Cortex of kidney (tissue), 1 donor: ENCODE data around the gene BEAN1.
"Not testable (repeated sequence)": the region's sequence is repeated elsewhere in the genome, so short reads cannot be mapped to it uniquely, and the experiment has no call there.

Experiments
- DNase-seq: peaks from one replicate; lab custom pipeline; 2025; lab: John Stamatoyannopoulos, UW

BEAN1 gene

GRCh38 chr16:66508914-66509496 lies 81.9 kb downstream of the BEAN1 start:
- no peak for DNase-seq

GRCh38 chr16:66509576-66509975 lies 82.5 kb downstream of the BEAN1 start:
- DNase-seq, result no peak

GRCh38 chr16:66510298-66510697 lies 83.2 kb downstream of the BEAN1 start:
- DNase-seq, result no peak

GRCh38 chr16:66510711-66511601 lies 83.9 kb downstream of the BEAN1 start:
- DNase-seq, result no peak

GRCh38 chr16:66511602-66512271 lies 84.6 kb downstream of the BEAN1 start:
- DNase-seq, result no peak

- no peak for DNase-seq
Measured at GRCh38 chr16:66512272-66513110, 85.4 kb downstream of the BEAN1 start.

- DNase-seq, result no peak
Measured at GRCh38 chr16:66513111-66513723, 86.1 kb downstream of the BEAN1 start.

- DNase-seq, result not testable (repeated sequence)
Measured at GRCh38 chr16:66514391-66514790, 87.3 kb downstream of the BEAN1 start.

GRCh38 chr16:66514980-66515595 lies 88.0 kb downstream of the BEAN1 start:
- not testable (repeated sequence) for DNase-seq

- no peak for DNase-seq
Measured at GRCh38 chr16:66515596-66516508, 88.8 kb downstream of the BEAN1 start.

GRCh38 chr16:66516509-66516807 lies 89.4 kb downstream of the BEAN1 start:
- no peak for DNase-seq

- DNase-seq, result no peak
Measured at GRCh38 chr16:66516808-66517585, 89.9 kb downstream of the BEAN1 start.

GRCh38 chr16:66517586-66518263 lies 90.6 kb downstream of the BEAN1 start:
- no peak for DNase-seq

GRCh38 chr16:66519482-66520373 lies 92.6 kb downstream of the BEAN1 start:
- DNase-seq, result no peak

- no peak for DNase-seq
Measured at GRCh38 chr16:66520406-66521170, 93.5 kb downstream of the BEAN1 start.

GRCh38 chr16:66521252-66521713 lies 94.2 kb downstream of the BEAN1 start:
- no peak for DNase-seq
